ENCODE data around the gene SIGLEC10. TPM values are rescaled to one million over a fixed set of nuclear protein-coding genes. Genes with fewer than 3 reads are reported as not detected.

SIGLEC10 gene
- total and polyA plus RNA-seq, 2 of the 4 experiments (the other 2 are of a cell fraction): not detected

- H4K5ac ChIP-seq (ENCODE audit: low read depth, low read length): peak overlapping the region; percentile 66; the same call in 1 of the 2 replicates
- peak overlapping the region; percentile 87 for H3K4ac ChIP-seq (ENCODE audit: low read depth, low read length)
- peaks cover 15% of the 10 kb centered on the region for H3K9me1 ChIP-seq (ENCODE audit: insufficient read depth, low read length)
- H2AK5ac ChIP-seq (ENCODE audit: low read depth, low read length): peak overlapping the region; percentile 93
- TF ChIP-seq POLR2A (IDR thresholded peaks at IDR 0.05; ENCODE audit: low read depth, low read length) (peak; percentile 4; the same call in 1 of the 2 replicates), BHLHE40 (IDR thresholded peaks at IDR 0.05; ENCODE audit: low read depth, low read length) (no peak)
- CTCF ChIA-PET: no interaction called here
- H2BK120ac ChIP-seq (ENCODE audit: low read depth, low read length): peak overlapping the region; percentile 58; the same call in 1 of the 2 replicates
- 13% methylated on average over 3 of the region's 10 CpGs; no CpG with 5 or more reads in 1 of the 2 experiments for WGBS, 2 experiments (ENCODE audit: extremely low coverage in 2 of 2, insufficient read length in 1 of 2)
- no peaks in the 10 kb centered on the region for H3K9me3 ChIP-seq (ENCODE audit: control insufficient read depth, insufficient read depth, low read length)
- BruUV-seq (replicated peaks): no TSS peak
- peak overlapping the region; percentile 94 for H3K27ac ChIP-seq (ENCODE audit: insufficient read depth, low read length)
- peak overlapping the region; percentile 84 for H3K4me3 ChIP-seq (ENCODE audit: insufficient read depth, low read depth, low read length)
- 0 out of 2 replicates have a peak overlapping the region, but pooled peaks have one; percentile 3 for H2BK20ac ChIP-seq (ENCODE audit: low read depth, low read length)
- DNase-seq: peak; percentile 53
- H4K91ac ChIP-seq (ENCODE audit: insufficient read depth, low read depth, low read length): peak overlapping the region; percentile 92
- H3K14ac ChIP-seq (replicated peaks; ENCODE audit: low read depth, low read length): peak overlapping the region; percentile 90
- peak overlapping the region; percentile 73; the same call in 2 of the 3 replicates for H2BK15ac ChIP-seq (ENCODE audit: low read depth, low read length)
- H2AK9ac ChIP-seq (replicated peaks; ENCODE audit: low read depth, low read length, poor library complexity): peak overlapping the region; percentile 99
- H3K4me2 ChIP-seq (ENCODE audit: low read depth, low read length): peak overlapping the region; percentile 96
- no peak for ATAC-seq (ENCODE audit: low read depth)
- peak overlapping the region; percentile 95 for H3K23ac ChIP-seq (ENCODE audit: low read depth, low read length)
- no peaks in the 10 kb centered on the region for H4K20me1 ChIP-seq (ENCODE audit: insufficient read depth, low read length)
- intact Hi-C loops (cut with micrococcal nuclease) (no loop called here), dilution Hi-C loops (cut with HindIII; ENCODE audit: low sequenced_read_pairs, unreplicated experiment) (no loop called here), in situ Hi-C loops (cut with MboI; ENCODE audit: low sequenced_read_pairs) (no loop called here)
- H3K9ac ChIP-seq (ENCODE audit: low read depth, low read length): peak overlapping the region; percentile 94
- H2BK5ac ChIP-seq (ENCODE audit: low read depth, low read length, poor library complexity, severe bottlenecking): peak overlapping the region; percentile 90
- H3K79me1 ChIP-seq (ENCODE audit: low read depth in 1 of 2, low read length in 2 of 2): peaks cover 12 to 47% of the 10 kb centered on the region in 2 experiments; a peak in 3 of 4 replicates
- H3K18ac ChIP-seq (ENCODE audit: low read depth, low read length): peak overlapping the region; percentile 53
- POLR2A ChIA-PET (ENCODE audit: unreplicated experiment): interaction anchor here (1.1 kb wide), 1 partner anchor 26 kb away, joined by 3 read pairs; no protein-coding TSS in a partner anchor
- H4K8ac ChIP-seq (ENCODE audit: low read depth in 2 of 2, low read length in 2 of 2): peak overlapping the region; percentile 77 to 92
- H3K56ac ChIP-seq (ENCODE audit: extremely low read depth, insufficient read depth, low read length): peak overlapping the region; percentile 83
- H2AFZ ChIP-seq (replicated peaks; ENCODE audit: low read length, poor library complexity): peak overlapping the region; percentile 95
- no peaks in the 10 kb centered on the region for H3K27me3 ChIP-seq (ENCODE audit: control insufficient read depth, insufficient read depth, low read length)
- H3K4me1 ChIP-seq (ENCODE audit: control insufficient read depth, insufficient read depth, low read length): peaks cover 16% of the 10 kb centered on the region
- H3K36me3 ChIP-seq (ENCODE audit: control insufficient read depth, insufficient read depth, low read length): no peaks in the 10 kb centered on the region
These were observed 52.1 kb downstream of the SIGLEC10 start for GRCh38 chr19:51365211-51365964.

Data from IMR-90 (cell line).